ENCODE data around the gene MYL3.

The MYL3 gene

GRCh38 chr3:46882377-46883053 lies 19.3 kb upstream of the MYL3 start:
- DNase-seq, result no peak

- DNase-seq, result no peak
These were observed 18.5 kb upstream of the MYL3 start for GRCh38 chr3:46881596-46882376.

- DNase-seq, result no peak
These were observed 17.8 kb upstream of the MYL3 start for GRCh38 chr3:46880884-46881595.

GRCh38 chr3:46878781-46879436 lies 15.7 kb upstream of the MYL3 start:
- DNase-seq, result no peak

- no peak for DNase-seq
These were observed 14.3 kb upstream of the MYL3 start, which contains the start of gene PTH1R for GRCh38 chr3:46877406-46878125. PTH1R (plus strand) TSS chr3:46877721; CDS start chr3:46883560, 5,839 bp downstream.

- no peak for DNase-seq
These were observed 13.4 kb upstream of the MYL3 start for GRCh38 chr3:46876313-46877300.

GRCh38 chr3:46875560-46875959 lies 12.3 kb upstream of the MYL3 start:
- DNase-seq, result no peak

GRCh38 chr3:46874430-46874829 lies 11.2 kb upstream of the MYL3 start:
- DNase-seq, result no peak

- no peak for DNase-seq
These were observed 10.3 kb upstream of the MYL3 start for GRCh38 chr3:46873521-46873920.

GRCh38 chr3:46871222-46871621 lies 8.0 kb upstream of the MYL3 start:
- DNase-seq, result no peak

GRCh38 chr3:46870651-46871050 lies 7.4 kb upstream of the MYL3 start:
- no peak for DNase-seq

- DNase-seq, result no peak
These were observed 6.2 kb upstream of the MYL3 start for GRCh38 chr3:46869440-46869839.

- no peak for DNase-seq
These were observed 5.7 kb upstream of the MYL3 start for GRCh38 chr3:46868948-46869347.

GRCh38 chr3:46868287-46868686 lies 5.0 kb upstream of the MYL3 start:
- no peak for DNase-seq

GRCh38 chr3:46867550-46867898 lies 4.3 kb upstream of the MYL3 start:
- no peak for DNase-seq

GRCh38 chr3:46866720-46867549 lies 3.7 kb upstream of the MYL3 start:
- DNase-seq, result no peak

- no peak for DNase-seq
These were observed 2.9 kb upstream of the MYL3 start for GRCh38 chr3:46866032-46866595.

GRCh38 chr3:46865546-46865945 lies 2.3 kb upstream of the MYL3 start:
- DNase-seq, result no peak

- no peak for DNase-seq
These were observed 1.8 kb upstream of the MYL3 start for GRCh38 chr3:46865031-46865507.

All from NCI-H2107 (cell line).